IPS-15b (cell line): Measurements from ENCODE around the gene UGT1A5.
"Not testable (repeated sequence)": the region's sequence is repeated elsewhere in the genome, so short reads cannot be mapped to it uniquely, and the experiment has no call there.

Experiments
- H3K27me3 ChIP-seq: one replicate; pipeline ENCODE4 v1.6.1; 2013; ENCODE audit warnings: low read length; ENCODE audit not compliant: control insufficient read depth, insufficient read depth
- H3K36me3 ChIP-seq: one replicate; pipeline ENCODE4 v1.6.1; 2013; ENCODE audit warnings: low read length; ENCODE audit not compliant: control insufficient read depth, insufficient read depth
- H3K4me1 ChIP-seq: one replicate; pipeline ENCODE4 v1.6.1; 2013; ENCODE audit warnings: mild to moderate bottlenecking, low read length; ENCODE audit not compliant: control insufficient read depth, insufficient read depth
- H3K4me3 ChIP-seq: one replicate; pipeline ENCODE4 v1.5.1; 2013; ENCODE audit warnings: low read depth, low read length
- H3K9ac ChIP-seq: one replicate; pipeline ENCODE4 v1.6.1; 2013; ENCODE audit warnings: low read depth, mild to moderate bottlenecking, low read length
- H3K9me3 ChIP-seq: one replicate; pipeline ENCODE4 v1.6.1; 2013; ENCODE audit warnings: mild to moderate bottlenecking, low read length; ENCODE audit not compliant: control insufficient read depth, insufficient read depth

The UGT1A5 gene

DNA sequence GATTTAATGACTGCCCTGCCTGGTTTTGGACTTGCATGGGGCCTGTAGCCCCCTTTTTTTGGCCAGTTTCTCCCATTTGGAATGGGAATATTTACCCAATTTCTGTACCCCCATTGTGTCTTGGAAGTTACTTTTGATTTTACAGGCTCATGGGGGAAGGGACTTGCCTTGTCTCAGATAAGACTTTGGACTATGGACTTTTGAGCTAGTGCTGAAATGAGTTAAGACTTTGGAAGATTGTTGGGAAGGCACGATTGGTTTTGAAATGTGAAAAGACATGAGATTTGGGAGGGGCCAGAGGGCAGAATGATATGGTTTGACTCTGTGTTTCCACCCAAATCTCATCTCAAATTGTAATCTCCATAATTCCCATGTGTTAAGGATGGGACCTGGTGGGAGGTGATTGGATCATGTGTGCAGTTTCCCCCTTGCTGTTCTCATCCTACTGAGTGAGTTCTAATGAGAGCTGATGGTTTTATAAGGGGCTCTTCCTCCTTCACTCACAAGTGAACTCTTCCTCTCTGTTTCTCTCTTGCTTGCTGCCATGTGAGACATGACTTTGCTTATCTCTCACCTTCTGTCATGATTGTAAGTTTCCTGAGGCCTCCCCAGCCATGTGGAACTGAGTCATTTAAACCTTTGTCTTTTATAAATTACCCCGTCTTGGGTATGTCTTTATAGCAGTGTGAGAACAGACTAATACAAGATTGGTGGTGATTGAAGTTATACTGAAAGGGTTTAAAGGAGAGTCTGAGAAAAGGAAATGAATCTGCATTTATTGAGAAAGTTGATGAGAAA, 38.7 kb downstream of the UGT1A5 start:
- H3K27me3 ChIP-seq, H3K4me1 ChIP-seq, H3K36me3 ChIP-seq, H3K4me3 ChIP-seq, H3K9ac ChIP-seq, H3K9me3 ChIP-seq: not testable (repeated sequence)

DNA sequence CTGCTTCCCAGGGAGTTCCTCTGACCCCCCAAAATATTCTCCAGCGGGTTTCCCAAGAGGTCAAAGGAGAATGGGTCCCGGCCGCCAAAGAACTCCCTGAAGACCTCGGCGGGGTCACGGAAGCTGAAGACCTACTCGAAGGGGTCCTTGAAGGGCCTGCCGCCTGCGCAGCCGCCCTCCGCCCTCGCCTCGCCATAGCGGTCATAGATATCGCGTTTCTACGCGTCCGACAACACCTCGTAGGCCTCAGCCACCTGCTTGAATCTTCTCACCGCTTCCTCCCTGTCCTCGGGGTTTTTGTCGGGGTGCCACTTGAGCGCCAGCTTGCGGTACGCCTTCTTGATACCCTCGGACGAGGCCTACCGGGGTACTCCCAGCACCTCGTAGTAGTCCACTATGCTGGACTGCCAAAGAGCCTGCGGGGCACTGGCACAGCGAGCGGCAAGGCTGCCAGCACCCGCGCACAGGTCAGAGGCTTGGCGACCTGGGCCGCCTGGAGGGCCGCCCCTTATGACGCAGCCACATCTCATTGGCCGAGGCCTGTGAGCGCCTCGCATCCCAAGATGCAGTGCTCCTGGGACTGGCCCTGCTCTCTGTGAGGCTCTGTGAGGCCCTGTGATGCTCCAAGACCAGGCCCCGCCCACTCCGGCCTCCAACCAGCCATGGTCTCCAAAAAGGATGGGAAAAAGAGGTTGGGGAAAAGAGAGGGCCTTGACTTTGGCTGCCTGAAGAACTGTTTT, 42.3 kb downstream of the UGT1A5 start:
- H3K9me3 ChIP-seq = no peaks in the 10 kb centered on the region
- no peak overlapping the region for H3K9ac ChIP-seq
- H3K36me3 ChIP-seq = no peaks in the 10 kb centered on the region
- no peak overlapping the region for H3K4me3 ChIP-seq
- no peaks in the 10 kb centered on the region for H3K27me3 ChIP-seq
- no peaks in the 10 kb centered on the region for H3K4me1 ChIP-seq

DNA sequence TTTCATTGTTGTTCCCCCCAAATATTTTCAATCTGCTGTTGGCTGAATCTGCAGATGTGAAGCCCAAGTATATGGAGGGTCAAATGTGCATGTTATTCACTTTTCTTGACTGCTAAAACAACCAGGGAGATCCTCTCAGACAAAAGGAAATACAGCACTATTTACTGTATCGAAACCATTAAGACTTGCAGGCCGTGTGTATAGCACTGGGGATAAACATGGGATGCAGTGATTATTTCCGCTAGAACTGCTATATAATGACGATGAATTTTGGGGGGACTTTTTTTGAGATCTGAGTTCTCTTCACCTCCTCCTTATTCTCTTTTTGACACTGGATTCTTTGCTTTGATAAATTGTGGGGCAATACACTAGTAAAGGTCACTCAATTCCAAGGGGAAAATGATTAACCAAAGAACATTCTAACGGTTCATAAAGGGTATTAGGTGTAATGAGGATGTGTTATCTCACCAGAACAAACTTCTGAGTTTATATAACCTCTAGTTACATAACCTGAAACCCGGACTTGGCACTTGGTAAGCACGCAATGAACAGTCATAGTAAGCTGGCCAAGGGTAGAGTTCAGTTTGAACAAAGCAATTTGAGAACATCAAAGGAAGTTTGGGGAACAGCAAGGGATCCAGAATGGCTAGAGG, 43.8 kb downstream of the UGT1A5 start:
- Histone ChIP-seq H3K4me3 (no peak overlapping the region), H3K27me3 (no peaks in the 10 kb centered on the region), H3K9ac (no peak overlapping the region), H3K36me3 (no peaks in the 10 kb centered on the region), H3K9me3 (no peaks in the 10 kb centered on the region), H3K4me1 (no peaks in the 10 kb centered on the region)

DNA sequence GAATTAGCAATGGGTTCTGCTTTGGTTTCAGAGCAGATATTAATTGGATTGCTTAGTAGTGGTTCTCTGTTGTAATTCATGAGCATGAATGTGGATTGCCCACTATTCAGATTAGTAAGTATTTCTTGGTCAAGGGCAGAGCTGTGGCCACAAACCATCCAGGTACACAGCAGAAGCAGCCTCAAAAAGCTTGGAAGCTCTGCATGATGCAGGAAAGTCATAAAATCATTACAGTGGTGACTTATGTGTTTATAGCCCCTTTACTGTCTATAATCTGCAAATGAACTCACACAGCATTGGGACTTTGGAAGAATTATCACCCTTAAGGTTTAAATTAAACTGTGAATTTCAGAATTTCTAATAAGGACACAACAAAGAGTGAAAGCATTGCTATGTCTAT, 45.4 kb downstream of the UGT1A5 start:
- H3K9ac ChIP-seq = no peak overlapping the region
- no peaks in the 10 kb centered on the region for H3K4me1 ChIP-seq
- H3K36me3 ChIP-seq = no peaks in the 10 kb centered on the region
- H3K4me3 ChIP-seq = no peak overlapping the region
- no peaks in the 10 kb centered on the region for H3K9me3 ChIP-seq
- no peaks in the 10 kb centered on the region for H3K27me3 ChIP-seq

DNA sequence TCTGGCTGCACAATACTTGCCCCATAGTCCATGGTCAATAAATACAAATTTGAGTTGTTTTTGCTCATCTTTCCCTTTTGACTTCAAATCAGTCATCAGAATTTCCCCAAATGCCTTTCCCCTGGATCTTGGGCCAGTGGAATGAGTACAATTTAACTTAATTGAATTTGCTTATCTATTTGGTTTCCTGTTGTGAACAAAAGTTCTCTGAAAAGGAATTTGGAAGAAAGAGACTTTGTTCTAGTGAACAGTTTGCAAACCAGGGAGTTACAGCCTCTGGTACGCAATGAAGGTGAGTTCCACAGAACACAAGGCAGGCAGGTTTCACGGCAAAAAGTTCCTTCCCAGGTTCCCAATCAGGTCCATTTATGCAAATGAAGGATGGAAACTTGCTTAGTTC, 46.1 kb downstream of the UGT1A5 start:
- H3K9me3 ChIP-seq = no peaks in the 10 kb centered on the region
- H3K27me3 ChIP-seq = no peaks in the 10 kb centered on the region
- no peak overlapping the region for H3K9ac ChIP-seq
- no peaks in the 10 kb centered on the region for H3K36me3 ChIP-seq
- no peaks in the 10 kb centered on the region for H3K4me1 ChIP-seq
- H3K4me3 ChIP-seq = no peak overlapping the region

- Histone ChIP-seq H3K9me3 (no peaks in the 10 kb centered on the region), H3K36me3 (no peaks in the 10 kb centered on the region), H3K27me3 (no peaks in the 10 kb centered on the region), H3K4me3 (no peak within 1 kb of the TSS), H3K4me1 (no peaks in the 10 kb centered on the region), H3K9ac (no peak within 1 kb of the TSS)
Measured at GRCh38 chr2:233760043-233760442, 47.3 kb downstream of the UGT1A5 start, which contains the start of gene UGT1A1. UGT1A1 (plus strand) TSS chr2:233760270; CDS start chr2:233760288, 18 bp downstream.

GRCh38 chr2:233761040-233761769, 48.5 kb downstream of the UGT1A5 start:
- Histone ChIP-seq H3K4me3 (no peak overlapping the region), H3K9me3 (no peaks in the 10 kb centered on the region), H3K4me1 (no peaks in the 10 kb centered on the region), H3K9ac (no peak overlapping the region), H3K36me3 (no peaks in the 10 kb centered on the region), H3K27me3 (no peaks in the 10 kb centered on the region)

DNA sequence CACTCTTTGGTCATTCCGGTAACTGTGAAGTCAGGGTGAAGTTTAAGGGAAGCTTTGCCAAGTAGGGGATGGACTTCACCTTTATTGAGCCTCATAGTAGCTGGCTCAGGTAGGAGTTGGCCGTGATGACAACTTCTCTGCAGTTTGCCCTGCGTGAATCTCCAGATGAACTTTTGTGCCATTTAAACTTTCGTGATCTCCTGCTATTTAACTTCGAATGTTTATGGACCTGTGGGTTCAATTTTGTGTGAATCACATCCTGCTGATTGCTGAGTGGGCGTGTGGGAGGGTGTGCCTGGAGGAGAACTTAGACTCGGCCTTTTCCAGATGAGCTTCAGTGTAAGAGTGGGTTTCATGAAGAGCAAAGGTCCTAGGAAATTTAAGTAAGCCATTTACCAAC, 51.6 kb downstream of the UGT1A5 start:
- Histone ChIP-seq H3K36me3 (no peaks in the 10 kb centered on the region), H3K4me1 (no peaks in the 10 kb centered on the region), H3K9me3 (no peaks in the 10 kb centered on the region)

GRCh38 chr2:233764761-233765160, 52.1 kb downstream of the UGT1A5 start:
- no peaks in the 10 kb centered on the region for H3K27me3 ChIP-seq
- H3K4me3 ChIP-seq = no peak overlapping the region
- H3K9me3 ChIP-seq = no peaks in the 10 kb centered on the region
- no peaks in the 10 kb centered on the region for H3K4me1 ChIP-seq
- no peaks in the 10 kb centered on the region for H3K36me3 ChIP-seq
- no peak overlapping the region for H3K9ac ChIP-seq

More for the DNA sequence above, 51.6 kb downstream of the UGT1A5 start:
- no peaks in the 10 kb centered on the region for H3K27me3 ChIP-seq
- H3K9ac ChIP-seq = no peak overlapping the region
- no peak overlapping the region for H3K4me3 ChIP-seq

- Histone ChIP-seq H3K9ac (no peak overlapping the region), H3K4me1 (no peaks in the 10 kb centered on the region), H3K9me3 (no peaks in the 10 kb centered on the region), H3K36me3 (no peaks in the 10 kb centered on the region), H3K4me3 (no peak overlapping the region), H3K27me3 (no peaks in the 10 kb centered on the region)
Measured at GRCh38 chr2:233766416-233766815, 53.7 kb downstream of the UGT1A5 start.

GRCh38 chr2:233768076-233768475, 55.4 kb downstream of the UGT1A5 start:
- no peaks in the 10 kb centered on the region for H3K27me3 ChIP-seq
- no peaks in the 10 kb centered on the region for H3K36me3 ChIP-seq
- H3K9me3 ChIP-seq = no peaks in the 10 kb centered on the region
- H3K4me1 ChIP-seq = no peaks in the 10 kb centered on the region
- no peak overlapping the region for H3K9ac ChIP-seq
- H3K4me3 ChIP-seq = no peak overlapping the region
